DOHH2 (cell line): Measurements from ENCODE around the gene CES3.

Experiments used
- EZH2phosphoT487 ChIP-seq: fragments of 200-600 bp; sonication (generic); IDR thresholded peaks from 2 replicates; pipeline ENCODE4 v1.6.1; 2017; ENCODE audit warnings: borderline replicate concordance, mild to moderate bottlenecking, antibody characterized with exemption, low read length, moderate library complexity, mixed read lengths
- TF ChIP-seq, protein P1 (sequence below): fragments of 200-600 bp; sonication (generic); IDR thresholded peaks from one replicate; pipeline ENCODE4 v1.5.1; 2014; ENCODE audit warnings: antibody characterized with exemption, mild to moderate bottlenecking, low read depth, low read length; ENCODE audit not compliant: poor library complexity, severe bottlenecking

DNA sequence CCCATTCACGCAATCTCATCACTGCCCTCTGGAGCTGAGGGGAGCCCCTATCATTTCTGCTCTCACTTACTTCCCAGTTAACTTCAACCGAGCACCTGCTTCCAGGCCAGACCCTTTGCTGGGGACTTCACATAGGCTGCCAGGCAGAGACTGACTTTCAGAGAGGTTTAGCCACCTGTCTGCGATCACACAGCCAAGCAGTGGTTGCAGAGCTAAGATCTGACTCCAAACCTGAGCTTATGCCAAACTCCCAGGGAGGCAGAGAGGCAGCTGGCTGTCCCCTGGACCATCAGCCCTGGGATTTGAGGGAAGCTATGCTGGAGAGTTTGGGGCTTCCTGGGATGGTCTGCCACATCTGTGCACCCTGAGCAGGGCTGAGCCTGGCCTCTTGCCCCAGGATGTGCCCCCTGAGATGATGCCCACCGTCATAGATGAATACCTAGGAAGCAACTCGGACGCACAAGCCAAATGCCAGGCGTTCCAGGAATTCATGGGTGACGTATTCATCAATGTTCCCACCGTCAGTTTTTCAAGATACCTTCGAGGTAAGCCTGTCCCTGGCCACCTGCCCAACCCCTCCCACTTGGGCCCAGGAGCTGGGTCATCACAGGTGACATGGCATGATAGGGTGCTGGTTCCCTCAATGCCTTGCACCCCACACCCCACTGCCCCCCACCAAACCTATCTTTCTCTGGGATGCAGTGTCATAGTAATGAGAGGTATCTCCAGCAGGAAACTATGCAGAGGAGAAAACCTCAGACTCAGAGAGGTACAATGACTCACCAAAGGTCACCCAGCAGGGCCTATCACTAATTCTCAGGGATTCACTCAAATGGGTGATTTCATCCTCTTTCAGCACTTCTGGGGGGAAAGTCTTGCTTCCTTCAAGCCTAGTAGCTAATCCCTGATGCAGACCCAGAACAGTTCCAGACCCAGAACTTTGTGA is 10.0 kb downstream of the CES3 start:
- TF ChIP-seq, protein P1, sequence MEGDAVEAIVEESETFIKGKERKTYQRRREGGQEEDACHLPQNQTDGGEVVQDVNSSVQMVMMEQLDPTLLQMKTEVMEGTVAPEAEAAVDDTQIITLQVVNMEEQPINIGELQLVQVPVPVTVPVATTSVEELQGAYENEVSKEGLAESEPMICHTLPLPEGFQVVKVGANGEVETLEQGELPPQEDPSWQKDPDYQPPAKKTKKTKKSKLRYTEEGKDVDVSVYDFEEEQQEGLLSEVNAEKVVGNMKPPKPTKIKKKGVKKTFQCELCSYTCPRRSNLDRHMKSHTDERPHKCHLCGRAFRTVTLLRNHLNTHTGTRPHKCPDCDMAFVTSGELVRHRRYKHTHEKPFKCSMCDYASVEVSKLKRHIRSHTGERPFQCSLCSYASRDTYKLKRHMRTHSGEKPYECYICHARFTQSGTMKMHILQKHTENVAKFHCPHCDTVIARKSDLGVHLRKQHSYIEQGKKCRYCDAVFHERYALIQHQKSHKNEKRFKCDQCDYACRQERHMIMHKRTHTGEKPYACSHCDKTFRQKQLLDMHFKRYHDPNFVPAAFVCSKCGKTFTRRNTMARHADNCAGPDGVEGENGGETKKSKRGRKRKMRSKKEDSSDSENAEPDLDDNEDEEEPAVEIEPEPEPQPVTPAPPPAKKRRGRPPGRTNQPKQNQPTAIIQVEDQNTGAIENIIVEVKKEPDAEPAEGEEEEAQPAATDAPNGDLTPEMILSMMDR: no peak
- TF ChIP-seq EZH2phosphoT487: no peak
